PC-3 (cell line): ENCODE data around the gene TMEM223. TPM values are rescaled to one million over a fixed set of nuclear protein-coding genes. Genes with fewer than 3 reads are reported as not detected.

Experiments
- ATAC-seq: fragments of 200-7000 bp; cut with Tn5 transposase; 2 replicates; pipeline ENCODE4 v1.9.1; 2020; ENCODE audit warnings: mild to moderate bottlenecking, moderate library complexity
- BruUV-seq: library from RNA; stranded (reverse); fragments of 400-500 nt; replicated peaks from 2 replicates; lab custom pipeline; 2021; lab: Mats Ljungman, UMichigan
- CTCF ChIA-PET: fragments of 300-600 bp; sonication (Branson Sonifier 250); formaldehyde crosslinking; loops from one replicate; lab custom pipeline; 2022; ENCODE audit warnings: antibody characterized with exemption; lab: Charles Lee
- POLR2A ChIA-PET: fragments of 300-600 bp; sonication (Branson Sonifier 250); formaldehyde crosslinking; loops from one replicate; lab custom pipeline; 2022; ENCODE audit warnings: antibody characterized with exemption; ENCODE audit not compliant: unreplicated experiment; lab: Charles Lee
- DNase-seq: peaks from one replicate; pipeline ENCODE4 v3.0.0-alpha.2; 2015
- H2AFZ ChIP-seq: fragments of 300-600 bp; sonication (generic); 2 replicates; pipeline ENCODE4 v1.6.0; 2016; ENCODE audit warnings: antibody characterized with exemption, low read length
- H3F3A ChIP-seq: fragments of 300-600 bp; sonication (generic); one replicate; pipeline ENCODE4 v1.6.0; 2017; ENCODE audit warnings: antibody characterized with exemption, low read length, control low read depth, mild to moderate bottlenecking; ENCODE audit not compliant: unreplicated experiment
- H3K27ac ChIP-seq: fragments of 300-600 bp; sonication (generic); 2 replicates; pipeline ENCODE4 v1.5.1; 2016; ENCODE audit warnings: mild to moderate bottlenecking, low read length
- H3K27me3 ChIP-seq: fragments of 300-600 bp; sonication (generic); 2 replicates; pipeline ENCODE4 v1.6.1; 2016; ENCODE audit warnings: low read length, mixed read lengths
- H3K36me3 ChIP-seq: fragments of 300-600 bp; sonication (generic); 2 replicates; pipeline ENCODE4 v1.6.1; 2016; ENCODE audit warnings: low read depth, mixed run types, low read length, mixed read lengths
- H3K4me1 ChIP-seq: fragments of 300-600 bp; sonication (generic); 2 replicates; pipeline ENCODE4 v1.5.1; 2016; ENCODE audit warnings: low read length; ENCODE audit not compliant: insufficient read depth
- H3K4me2 ChIP-seq: fragments of 300-600 bp; sonication (generic); 2 replicates; pipeline ENCODE4 v1.6.0; 2016; ENCODE audit warnings: low read length
- H3K4me3 ChIP-seq: fragments of 300-600 bp; sonication (generic); 2 replicates; pipeline ENCODE4 v1.5.1; 2016; ENCODE audit warnings: mild to moderate bottlenecking, low read length, mixed read lengths
- H3K79me2 ChIP-seq: fragments of 300-600 bp; sonication (generic); 2 replicates; pipeline ENCODE4 v1.6.1; 2017; ENCODE audit warnings: low read length, mixed read lengths
- H3K9ac ChIP-seq: fragments of 300-600 bp; sonication (generic); 2 replicates; pipeline ENCODE4 v1.6.0; 2016; ENCODE audit warnings: mild to moderate bottlenecking, low read length
- H3K9me2 ChIP-seq: fragments of 300-600 bp; sonication (generic); replicated peaks from 2 replicates; pipeline ENCODE4 v1.6.1; 2016; ENCODE audit warnings: mixed run types, low read length, mixed read lengths
- H3K9me3 ChIP-seq: fragments of 300-600 bp; sonication (generic); 2 replicates; pipeline ENCODE4 v1.6.1; 2016; ENCODE audit warnings: low read length, mixed read lengths
- H4K20me1 ChIP-seq: fragments of 300-600 bp; sonication (generic); 2 replicates; pipeline ENCODE4 v1.6.1; 2016; ENCODE audit warnings: low read length, mixed read lengths
- CTCF ChIP-seq: fragments of 300-600 bp; sonication (generic); conservative IDR thresholded peaks from 2 replicates; pipeline ENCODE4 v1.5.1; 2017; ENCODE audit warnings: antibody characterized with exemption, low read depth, mild to moderate bottlenecking, low read length
- EZH2 ChIP-seq: fragments of 300-600 bp; sonication (generic); IDR thresholded peaks from one replicate; pipeline ENCODE4 v1.6.1; 2017; ENCODE audit warnings: antibody characterized with exemption, mild to moderate bottlenecking, low read length; ENCODE audit not compliant: unreplicated experiment
- EZH2phosphoT487 ChIP-seq: fragments of 300-600 bp; sonication (generic); IDR thresholded peaks from 2 replicates; pipeline ENCODE4 v1.6.1; 2018; ENCODE audit warnings: mild to moderate bottlenecking, antibody characterized with exemption, low read length, borderline replicate concordance
- intact Hi-C: fragments of 100-400 bp; cut with micrococcal nuclease; formaldehyde crosslinking; loops from 2 replicates; pipeline ENCODE4 v1.9.0; 2023
- total RNA-seq: library from RNA; depleted of rRNA; stranded (reverse); fragments of >200 nt; gene quantifications from 2 replicates; pipeline ENCODE4 v1.2.3, GENCODE V29; 2014

TMEM223 gene
- total RNA-seq, 1 experiment from 2014 or later = 37.5 TPM

GRCh38 chr11:62805076-62805892 is 13.5 kb upstream of the TMEM223 start, which contains the start of gene NXF1:
Gene NXF1, minus strand, starts transcription at chr11:62805440. Its CDS starts 84 bp downstream, at chr11:62805356.
- no peaks in the 10 kb centered on the region for H3K27me3 ChIP-seq
- ATAC-seq (peak; percentile 86), DNase-seq (peak; percentile 99)
- intact Hi-C loops = loop anchor here (1.0 kb wide), 1 partner anchor 57 kb away; no protein-coding TSS in a partner anchor
- BruUV-seq = no TSS peak
- no peaks in the 10 kb centered on the region for H3K9me3 ChIP-seq
- POLR2A ChIA-PET = interaction anchor here (0.5 to 1.6 kb wide), 3 partner anchors 11 to 52 kb away, joined by 3 to 8 read pairs (median 5); no protein-coding TSS in a partner anchor
- TF ChIP-seq CTCF = 0 out of 2 replicates have a peak, but pooled peaks have one; percentile 16
- TF ChIP-seq EZH2 = no peak
- no peak for TF ChIP-seq EZH2phosphoT487
- H3K4me1 ChIP-seq = peaks cover 17% of the 10 kb centered on the region
- H3K4me3 ChIP-seq = peak within 1 kb of the TSS; percentile 93
- no peaks in the 10 kb centered on the region for H3K9me2 ChIP-seq
- H3K79me2 ChIP-seq = peaks cover 29% of the 10 kb centered on the region
- H4K20me1 ChIP-seq = peaks cover 17% of the 10 kb centered on the region
- peak within 1 kb of the TSS; percentile 75 for H2AFZ ChIP-seq
- peaks cover 31% of the 10 kb centered on the region for H3K36me3 ChIP-seq
- H3K4me2 ChIP-seq = peak within 1 kb of the TSS; percentile 82
- H3K9ac ChIP-seq = peak within 1 kb of the TSS; percentile 81
- H3F3A ChIP-seq = no peaks in the 10 kb centered on the region
- no peak within 1 kb of the TSS for H3K27ac ChIP-seq
- CTCF ChIA-PET = interaction anchor here (1.3 kb wide), 1 partner anchor 18 kb away, joined by 4 read pairs; no protein-coding TSS in a partner anchor

- Histone ChIP-seq H3K27me3 (no peaks in the 10 kb centered on the region), H3K4me1 (peaks cover 17% of the 10 kb centered on the region), H3K4me3 (peak overlapping the region; percentile 93), H3K9ac (peak overlapping the region; percentile 81), H3K79me2 (peaks cover 29% of the 10 kb centered on the region), H3K9me3 (no peaks in the 10 kb centered on the region), H4K20me1 (peaks cover 17% of the 10 kb centered on the region), H3F3A (no peaks in the 10 kb centered on the region), H3K4me2 (peak overlapping the region; percentile 82), H3K36me3 (peaks cover 39% of the 10 kb centered on the region), H3K9me2 (no peaks in the 10 kb centered on the region), H3K27ac (no peak overlapping the region), H2AFZ (no peak overlapping the region)
- intact Hi-C loops = loop anchor here (1.0 kb wide), 1 partner anchor 58 kb away; no protein-coding TSS in a partner anchor
- DNase-seq = peak; percentile 34
- ATAC-seq = peak; percentile 32
- CTCF ChIA-PET = no interaction called here
- POLR2A ChIA-PET = no interaction called here
- BruUV-seq = TSS peak; percentile 68
- TF ChIP-seq EZH2 = no peak
- no peak for TF ChIP-seq EZH2phosphoT487
- no peak for TF ChIP-seq CTCF
These were observed 12.7 kb upstream of the TMEM223 start for GRCh38 chr11:62804310-62805075.
